Umbilical cord (tissue), 2 donors: ENCODE data around the gene SURF2. TPM values are rescaled to one million over a fixed set of nuclear protein-coding genes. Genes with fewer than 3 reads are reported as not detected.
A peak's percentile ranks its signal among the peaks of the same experiment; 100 is the strongest.

ENCODE experiments used
- DNase-seq: peaks from one replicate; pipeline ENCODE4 v3.0.0-alpha.2; 2015; ENCODE audit warnings: low spot score
- total RNA-seq: library from RNA; depleted of rRNA; stranded (reverse); fragments of >200 nt; gene quantifications from one replicate; pipeline ENCODE4 v1.2.3, GENCODE V29; 2014; ENCODE audit warnings: low replicate concordance; ENCODE audit not compliant: insufficient read depth

The SURF2 gene
- total RNA-seq, 1 donor from 2014 or later, result 3.4 TPM

- DNase-seq, result no peak
These were observed 41.0 kb downstream of the SURF2 start for GRCh38 chr9:133397370-133397769.

- DNase-seq, result no peak
These were observed 41.5 kb downstream of the SURF2 start for GRCh38 chr9:133397895-133398294.

GRCh38 chr9:133400292-133400691 lies 43.9 kb downstream of the SURF2 start:
- no peak for DNase-seq

- DNase-seq, result no peak
These were observed 45.2 kb downstream of the SURF2 start for GRCh38 chr9:133401588-133401987.

DNA sequence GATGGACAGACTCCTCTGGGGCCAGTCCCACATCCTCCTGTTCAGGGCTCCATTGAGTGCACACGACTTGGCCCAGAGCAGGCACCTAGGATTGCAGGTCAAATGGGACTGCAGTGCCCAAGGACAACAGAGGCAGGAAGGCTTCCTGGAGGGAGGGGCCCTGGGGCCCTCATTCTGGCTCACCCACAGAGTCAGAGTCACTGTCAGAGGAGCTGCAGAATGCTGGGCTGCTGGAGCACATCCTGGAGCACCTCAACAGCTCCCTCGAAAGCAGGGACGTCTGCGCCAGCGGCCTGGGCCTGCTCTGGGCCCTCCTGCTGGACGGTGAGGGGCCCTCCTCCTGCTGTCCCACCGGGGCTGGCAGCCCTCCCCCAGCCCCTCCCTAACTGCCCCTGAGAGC lies 46.3 kb downstream of the SURF2 start:
- DNase-seq, result no peak

- DNase-seq, result no peak
These were observed 47.6 kb downstream of the SURF2 start for GRCh38 chr9:133403766-133404453.

DNA sequence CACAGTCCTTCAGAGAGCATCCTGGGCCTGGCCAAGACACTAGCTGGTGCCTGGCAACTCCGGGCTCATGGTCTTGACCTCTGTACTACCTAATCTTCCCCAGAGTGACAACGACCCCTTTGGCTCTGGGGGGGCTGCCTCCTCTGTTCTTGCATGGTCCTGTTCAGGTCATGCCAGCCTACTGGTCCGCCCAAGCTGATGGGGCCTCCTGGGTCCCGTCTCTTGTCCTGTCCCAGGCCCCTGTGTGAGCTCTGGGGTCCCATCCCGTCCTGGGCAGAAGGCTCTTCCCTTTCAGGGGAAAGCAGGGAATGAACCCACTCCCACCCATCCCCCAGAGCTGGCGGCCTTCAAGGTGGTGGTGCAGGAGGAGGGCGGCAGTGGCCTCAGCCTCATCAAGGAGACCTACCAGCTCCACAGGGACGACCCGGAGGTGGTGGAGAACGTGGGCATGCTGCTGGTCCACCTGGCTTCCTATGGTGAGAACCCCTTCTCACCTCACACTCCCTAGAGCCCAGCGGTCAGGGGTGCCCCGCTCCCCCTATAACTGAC lies 48.2 kb downstream of the SURF2 start:
- no peak for DNase-seq

GRCh38 chr9:133405508-133406438 lies 49.4 kb downstream of the SURF2 start:
- no peak for DNase-seq

DNA sequence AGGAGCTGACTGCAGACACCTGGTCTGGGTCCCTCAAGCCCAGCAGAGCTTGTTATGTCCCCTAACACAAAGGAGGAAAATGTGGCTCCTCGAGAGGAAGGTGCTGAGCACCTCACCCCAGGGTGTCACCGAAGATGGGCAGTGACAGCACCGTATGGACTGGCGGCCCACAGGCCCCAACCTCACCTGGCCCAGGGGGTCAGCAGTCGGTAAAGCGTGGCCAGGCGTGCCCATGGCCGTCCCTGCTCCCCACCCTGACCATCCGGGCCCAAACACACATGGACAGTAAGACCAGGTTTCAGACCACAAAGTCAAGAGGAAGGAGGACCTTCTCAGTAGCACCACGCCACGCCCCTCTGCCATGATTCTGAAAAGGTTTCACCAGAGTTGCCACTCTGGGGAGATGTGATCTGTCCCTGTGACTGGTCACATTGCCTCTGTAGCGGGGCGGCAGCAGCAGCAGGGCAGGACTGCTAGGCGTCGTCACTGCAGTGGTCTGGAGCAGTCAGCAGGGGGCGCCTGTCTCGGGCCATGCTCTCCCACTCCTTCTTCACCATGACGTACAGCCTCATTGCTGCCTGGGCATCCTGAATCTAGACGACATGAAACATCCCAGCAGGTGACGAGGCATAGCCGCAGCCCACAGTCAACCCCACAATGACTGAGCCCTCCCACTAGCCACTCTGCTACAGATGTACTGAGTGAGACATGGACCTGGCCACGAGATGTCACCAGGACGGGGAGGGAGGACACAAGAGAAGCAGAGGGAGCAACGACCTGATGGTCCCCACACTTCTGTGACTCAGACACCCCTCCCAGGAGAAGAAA lies 50.3 kb downstream of the SURF2 start:
- DNase-seq, result peak; percentile 59

- DNase-seq, result no peak
These were observed 51.7 kb downstream of the SURF2 start for GRCh38 chr9:133408042-133408441.

Other genes with a start within 250 kb of the SURF2 start
- 21.9 TPM for gene RALGDS, start 235.3 kb upstream of the SURF2 start, total RNA-seq
- 18.3 TPM for gene GBGT1, start 192.6 kb upstream of the SURF2 start, total RNA-seq
- not detected for gene OBP2B, start 147.3 kb upstream of the SURF2 start, total RNA-seq
- gene ABO, start 81.3 kb upstream of the SURF2 start, total RNA-seq, result 0.48 TPM
- 4.8 TPM for gene SURF6, start 20.4 kb upstream of the SURF2 start, total RNA-seq
- gene MED22, start 8.4 kb upstream of the SURF2 start, total RNA-seq, result 27.7 TPM
- gene RPL7A, start 8.3 kb upstream of the SURF2 start, total RNA-seq, result 1,575 TPM
- 2.2 TPM for gene SURF1, start 63 bp upstream of the SURF2 start, total RNA-seq
- 255 TPM for gene SURF4, start 19.5 kb downstream of the SURF2 start, total RNA-seq
- 7.5 TPM for gene STKLD1, start 19.8 kb downstream of the SURF2 start, total RNA-seq
- 7.9 TPM for gene REXO4, start 61.5 kb downstream of the SURF2 start, total RNA-seq
- gene ADAMTS13, start 65.8 kb downstream of the SURF2 start, total RNA-seq, result 2.2 TPM
- 4.8 TPM for gene CACFD1, start 103.4 kb downstream of the SURF2 start, total RNA-seq
- 9.4 TPM for gene SLC2A6, start 122.5 kb downstream of the SURF2 start, total RNA-seq
- not detected for gene MYMK, start 168.4 kb downstream of the SURF2 start, total RNA-seq
- gene ADAMTSL2, start 178.2 kb downstream of the SURF2 start, total RNA-seq, result 1.2 TPM